ENCODE results near the gene GPRC5A.

The GPRC5A gene

DNA sequence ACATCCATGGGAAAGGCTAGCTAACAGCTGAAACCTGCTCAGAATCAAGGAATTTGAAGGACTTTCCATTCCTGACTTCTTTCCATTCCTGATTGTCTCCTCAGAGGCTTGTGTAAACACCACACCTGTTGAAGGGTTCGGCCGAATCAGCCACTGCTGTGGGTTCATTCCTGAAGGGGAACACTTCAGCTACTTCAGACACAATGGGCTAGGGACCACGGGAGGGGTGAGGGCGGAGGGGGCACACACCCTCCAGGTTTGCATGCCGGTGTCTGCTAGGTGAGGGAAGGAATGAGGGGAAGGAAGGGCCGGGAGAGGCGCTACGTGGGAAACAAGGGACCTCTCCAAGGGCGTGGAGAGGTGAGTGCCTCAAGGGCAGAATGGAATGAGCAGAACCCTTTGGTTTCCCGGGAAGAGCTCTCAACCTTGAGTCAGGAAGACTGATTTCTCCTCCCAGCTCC is 1.3 kb downstream of the GPRC5A start:
- no peak for TF ChIP-seq REST (IDR thresholded peaks at IDR 0.05; ENCODE audit: insufficient read depth in 1 of 2, low read depth in 2 of 2, low read length in 2 of 2)
- TF ChIP-seq TAF1 (IDR thresholded peaks at IDR 0.05; ENCODE audit: borderline replicate concordance, insufficient read depth, low read length), result no peak
- no peak for TF ChIP-seq FOXP2 (optimal IDR thresholded peaks at IDR 0.05; ENCODE audit: borderline replicate concordance, extremely low read depth, extremely low read length, insufficient read depth)
- no peak for TF ChIP-seq SIN3A (IDR thresholded peaks at IDR 0.05; ENCODE audit: borderline replicate concordance, insufficient read depth, low read length)
- TF ChIP-seq POLR2AphosphoS5 (IDR thresholded peaks at IDR 0.05; ENCODE audit: low read depth, low read length), result no peak

DNA sequence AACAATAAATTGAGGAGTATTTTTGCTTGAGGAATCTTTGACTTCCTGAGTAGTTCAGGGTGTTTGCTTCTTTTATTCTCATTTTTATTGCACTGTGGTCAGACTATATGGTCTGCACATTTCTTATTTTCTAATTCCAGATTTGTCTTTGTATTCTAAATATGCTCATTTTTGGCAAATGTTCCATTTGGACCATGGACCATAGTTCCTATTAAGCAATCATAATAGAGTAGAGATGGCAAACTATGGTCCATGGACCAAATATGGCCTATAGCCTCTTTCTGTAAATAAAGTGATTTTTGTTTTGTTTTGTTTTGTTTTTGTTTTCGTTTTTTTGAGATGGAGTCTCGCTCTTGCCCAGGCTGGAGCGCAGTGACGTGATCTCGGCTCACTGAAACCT is 2.1 kb downstream of the GPRC5A start:
- TF ChIP-seq REST (IDR thresholded peaks at IDR 0.05; ENCODE audit: insufficient read depth in 1 of 2, low read depth in 2 of 2, low read length in 2 of 2) (no peak), POLR2AphosphoS5 (IDR thresholded peaks at IDR 0.05; ENCODE audit: low read depth, low read length) (no peak), SIN3A (IDR thresholded peaks at IDR 0.05; ENCODE audit: borderline replicate concordance, insufficient read depth, low read length) (no peak), TAF1 (IDR thresholded peaks at IDR 0.05; ENCODE audit: borderline replicate concordance, insufficient read depth, low read length) (no peak), FOXP2 (optimal IDR thresholded peaks at IDR 0.05; ENCODE audit: borderline replicate concordance, extremely low read depth, extremely low read length, insufficient read depth) (no peak)

- TF ChIP-seq SIN3A (IDR thresholded peaks at IDR 0.05; ENCODE audit: borderline replicate concordance, insufficient read depth, low read length), result no peak
- TF ChIP-seq POLR2AphosphoS5 (IDR thresholded peaks at IDR 0.05; ENCODE audit: low read depth, low read length), result no peak
- TF ChIP-seq TAF1 (IDR thresholded peaks at IDR 0.05; ENCODE audit: borderline replicate concordance, insufficient read depth, low read length), result no peak
- no peak for TF ChIP-seq REST (IDR thresholded peaks at IDR 0.05; ENCODE audit: insufficient read depth in 1 of 2, low read depth in 2 of 2, low read length in 2 of 2)
- no peak for TF ChIP-seq FOXP2 (optimal IDR thresholded peaks at IDR 0.05; ENCODE audit: borderline replicate concordance, extremely low read depth, extremely low read length, insufficient read depth)
These were observed 4.9 kb downstream of the GPRC5A start for GRCh38 chr12:12896260-12896659.

- TF ChIP-seq POLR2AphosphoS5 (IDR thresholded peaks at IDR 0.05; ENCODE audit: low read depth, low read length) (no peak), FOXP2 (optimal IDR thresholded peaks at IDR 0.05; ENCODE audit: borderline replicate concordance, extremely low read depth, extremely low read length, insufficient read depth) (no peak), SIN3A (IDR thresholded peaks at IDR 0.05; ENCODE audit: borderline replicate concordance, insufficient read depth, low read length) (no peak), TAF1 (IDR thresholded peaks at IDR 0.05; ENCODE audit: borderline replicate concordance, insufficient read depth, low read length) (no peak), REST (IDR thresholded peaks at IDR 0.05; ENCODE audit: insufficient read depth in 1 of 2, low read depth in 2 of 2, low read length in 2 of 2) (no peak)
These were observed 5.9 kb downstream of the GPRC5A start for GRCh38 chr12:12897302-12897701.
